GM12878 (cell line): ENCODE data around the gene NUP93. TPM values are rescaled to one million over a fixed set of nuclear protein-coding genes. Genes with fewer than 3 reads are reported as not detected.

Experiments used
- CHD4 ChIP-seq: fragments of 200-600 bp; sonication (generic); IDR thresholded peaks from 2 replicates; pipeline ENCODE4 v1.6.1; 2016; ENCODE audit warnings: mild to moderate bottlenecking
- KAT2A ChIP-seq: conservative IDR thresholded peaks from 2 replicates; pipeline ENCODE4 v1.6.1; 2011; ENCODE audit warnings: low read depth, low read length; ENCODE audit not compliant: control insufficient read depth
- NFXL1 ChIP-seq: fragments of 450-650 bp; IDR thresholded peaks from 2 replicates; pipeline ENCODE4 v1.6.1; 2017; ENCODE audit warnings: antibody characterized with exemption, mild to moderate bottlenecking, borderline replicate concordance
- ZNF592 ChIP-seq: fragments of 450-650 bp; IDR thresholded peaks from 2 replicates; pipeline ENCODE4 v1.6.1; 2017; ENCODE audit warnings: mild to moderate bottlenecking, moderate library complexity
- polyA plus RNA-seq, 11 experiments: library from polyadenylated mRNA; depleted of rRNA in 4 of 11; unstranded in 6 of 11; stranded (reverse) in 5 of 11; fragments of >200 nt; fragmentation: Nextera tagmentation in 4 of 11; fragmentation: Illumina TruSeq in 1 of 11; extraction: Ambion mirVana in 4 of 11; extraction: Trizol in 1 of 11; gene quantifications; 1 replicate in 1 of 11; 2 replicates in 10 of 11; pipeline versions ENCODE4 v1.2.1 to v1.2.3, GENCODE V29; 2011 to 2016; ENCODE audit warnings: inconsistent platforms in 2 of 11, missing spikeins in 2 of 11, low read depth in 1 of 11
- total RNA-seq, 4 experiments: library from RNA; depleted of rRNA in 3 of 4; stranded (reverse); fragments of >200 nt in 3 of 4; fragmentation: Illumina TruSeq in 1 of 4; extraction: Trizol in 1 of 4; gene quantifications; 2 replicates each; pipeline versions ENCODE4 v1.2.1 to v1.2.3, GENCODE V29; 2013 to 2021
- TF ChIP-seq, protein P1 (sequence below): fragments of 450-650 bp; conservative IDR thresholded peaks from 2 replicates; pipeline ENCODE4 v1.6.1; 2017; ENCODE audit warnings: mild to moderate bottlenecking, moderate library complexity
- TF ChIP-seq, protein P2 (sequence below): fragments of 450-650 bp; formaldehyde crosslinking; IDR thresholded peaks from 2 replicates; pipeline ENCODE4 v1.5.0; 2022; ENCODE audit warnings: mild to moderate bottlenecking, missing genetic modification characterization
- TF ChIP-seq, protein P3 (sequence below): fragments of 450-650 bp; IDR thresholded peaks from 2 replicates; pipeline ENCODE4 v1.6.1; 2017; ENCODE audit warnings: mild to moderate bottlenecking

NUP93 gene
- total and polyA plus RNA-seq, 10 of the 15 experiments (the other 5 are each of a cell fraction or from before 2014, with no cell fraction given), result 82.2 to 175 (median 101) TPM

DNA sequence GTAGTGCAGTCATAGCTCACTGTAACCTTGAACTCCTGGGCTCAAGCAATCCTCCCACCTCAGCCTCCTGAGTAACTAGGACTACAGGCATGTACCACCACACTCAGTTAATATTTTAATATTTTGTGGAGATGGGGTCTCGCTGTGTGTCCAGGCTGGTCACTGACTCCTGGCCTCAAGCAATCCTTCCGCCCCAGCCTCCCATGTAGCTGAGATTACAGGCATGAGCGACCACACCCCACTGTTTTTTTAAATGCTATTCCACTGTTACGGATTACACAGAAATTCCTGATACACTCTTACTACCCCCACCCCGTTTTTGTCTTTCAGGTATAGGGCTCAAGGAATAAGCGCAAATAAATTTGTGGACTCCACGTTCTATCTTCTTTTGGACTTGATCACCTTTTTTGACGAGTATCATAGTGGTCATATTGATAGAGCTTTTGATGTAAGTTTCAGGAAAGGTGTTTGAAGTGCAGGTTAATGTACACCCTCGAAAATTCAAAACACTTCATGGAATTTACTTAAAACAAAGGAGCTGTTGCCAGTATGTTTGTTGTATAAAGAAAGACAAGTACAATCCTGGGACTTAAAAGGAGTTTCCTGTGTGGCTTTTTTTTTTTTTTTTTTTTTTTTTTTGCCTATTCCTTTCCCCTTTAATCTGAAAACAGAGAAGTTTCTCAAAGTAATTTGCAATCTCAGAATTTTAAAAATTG lies 108.9 kb downstream of the NUP93 start (continued):
- TF ChIP-seq NFXL1, result no peak
- no peak for TF ChIP-seq CHD4
- no peak for TF ChIP-seq KAT2A
- TF ChIP-seq, protein P1, sequence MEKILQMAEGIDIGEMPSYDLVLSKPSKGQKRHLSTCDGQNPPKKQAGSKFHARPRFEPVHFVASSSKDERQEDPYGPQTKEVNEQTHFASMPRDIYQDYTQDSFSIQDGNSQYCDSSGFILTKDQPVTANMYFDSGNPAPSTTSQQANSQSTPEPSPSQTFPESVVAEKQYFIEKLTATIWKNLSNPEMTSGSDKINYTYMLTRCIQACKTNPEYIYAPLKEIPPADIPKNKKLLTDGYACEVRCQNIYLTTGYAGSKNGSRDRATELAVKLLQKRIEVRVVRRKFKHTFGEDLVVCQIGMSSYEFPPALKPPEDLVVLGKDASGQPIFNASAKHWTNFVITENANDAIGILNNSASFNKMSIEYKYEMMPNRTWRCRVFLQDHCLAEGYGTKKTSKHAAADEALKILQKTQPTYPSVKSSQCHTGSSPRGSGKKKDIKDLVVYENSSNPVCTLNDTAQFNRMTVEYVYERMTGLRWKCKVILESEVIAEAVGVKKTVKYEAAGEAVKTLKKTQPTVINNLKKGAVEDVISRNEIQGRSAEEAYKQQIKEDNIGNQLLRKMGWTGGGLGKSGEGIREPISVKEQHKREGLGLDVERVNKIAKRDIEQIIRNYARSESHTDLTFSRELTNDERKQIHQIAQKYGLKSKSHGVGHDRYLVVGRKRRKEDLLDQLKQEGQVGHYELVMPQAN, result no peak
- TF ChIP-seq, protein P2, sequence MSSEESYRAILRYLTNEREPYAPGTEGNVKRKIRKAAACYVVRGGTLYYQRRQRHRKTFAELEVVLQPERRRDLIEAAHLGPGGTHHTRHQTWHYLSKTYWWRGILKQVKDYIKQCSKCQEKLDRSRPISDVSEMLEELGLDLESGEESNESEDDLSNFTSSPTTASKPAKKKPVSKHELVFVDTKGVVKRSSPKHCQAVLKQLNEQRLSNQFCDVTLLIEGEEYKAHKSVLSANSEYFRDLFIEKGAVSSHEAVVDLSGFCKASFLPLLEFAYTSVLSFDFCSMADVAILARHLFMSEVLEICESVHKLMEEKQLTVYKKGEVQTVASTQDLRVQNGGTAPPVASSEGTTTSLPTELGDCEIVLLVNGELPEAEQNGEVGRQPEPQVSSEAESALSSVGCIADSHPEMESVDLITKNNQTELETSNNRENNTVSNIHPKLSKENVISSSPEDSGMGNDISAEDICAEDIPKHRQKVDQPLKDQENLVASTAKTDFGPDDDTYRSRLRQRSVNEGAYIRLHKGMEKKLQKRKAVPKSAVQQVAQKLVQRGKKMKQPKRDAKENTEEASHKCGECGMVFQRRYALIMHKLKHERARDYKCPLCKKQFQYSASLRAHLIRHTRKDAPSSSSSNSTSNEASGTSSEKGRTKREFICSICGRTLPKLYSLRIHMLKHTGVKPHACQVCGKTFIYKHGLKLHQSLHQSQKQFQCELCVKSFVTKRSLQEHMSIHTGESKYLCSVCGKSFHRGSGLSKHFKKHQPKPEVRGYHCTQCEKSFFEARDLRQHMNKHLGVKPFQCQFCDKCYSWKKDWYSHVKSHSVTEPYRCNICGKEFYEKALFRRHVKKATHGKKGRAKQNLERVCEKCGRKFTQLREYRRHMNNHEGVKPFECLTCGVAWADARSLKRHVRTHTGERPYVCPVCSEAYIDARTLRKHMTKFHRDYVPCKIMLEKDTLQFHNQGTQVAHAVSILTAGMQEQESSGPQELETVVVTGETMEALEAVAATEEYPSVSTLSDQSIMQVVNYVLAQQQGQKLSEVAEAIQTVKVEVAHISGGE (CRISPR knock-in tag), result no peak
- no peak for TF ChIP-seq ZNF592
- TF ChIP-seq, protein P3, sequence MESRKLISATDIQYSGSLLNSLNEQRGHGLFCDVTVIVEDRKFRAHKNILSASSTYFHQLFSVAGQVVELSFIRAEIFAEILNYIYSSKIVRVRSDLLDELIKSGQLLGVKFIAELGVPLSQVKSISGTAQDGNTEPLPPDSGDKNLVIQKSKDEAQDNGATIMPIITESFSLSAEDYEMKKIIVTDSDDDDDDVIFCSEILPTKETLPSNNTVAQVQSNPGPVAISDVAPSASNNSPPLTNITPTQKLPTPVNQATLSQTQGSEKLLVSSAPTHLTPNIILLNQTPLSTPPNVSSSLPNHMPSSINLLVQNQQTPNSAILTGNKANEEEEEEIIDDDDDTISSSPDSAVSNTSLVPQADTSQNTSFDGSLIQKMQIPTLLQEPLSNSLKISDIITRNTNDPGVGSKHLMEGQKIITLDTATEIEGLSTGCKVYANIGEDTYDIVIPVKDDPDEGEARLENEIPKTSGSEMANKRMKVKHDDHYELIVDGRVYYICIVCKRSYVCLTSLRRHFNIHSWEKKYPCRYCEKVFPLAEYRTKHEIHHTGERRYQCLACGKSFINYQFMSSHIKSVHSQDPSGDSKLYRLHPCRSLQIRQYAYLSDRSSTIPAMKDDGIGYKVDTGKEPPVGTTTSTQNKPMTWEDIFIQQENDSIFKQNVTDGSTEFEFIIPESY, result no peak
